CD4-positive, alpha-beta T cell treated with Interleukin-6 at 100 ng/mL for 8 hours (primary cell): ENCODE results near the gene ZNF397.
A peak's percentile ranks its signal among the peaks of the same experiment; 100 is the strongest.
"Not testable (repeated sequence)": the region's sequence is repeated elsewhere in the genome, so short reads cannot be mapped to it uniquely, and the experiment has no call there.

Experiments used
- DNase-seq: peaks from one replicate; pipeline ENCODE4 v3.0.0-alpha.2; 2020; ENCODE audit warnings: mixed read lengths, low spot score

Gene ZNF397

DNA sequence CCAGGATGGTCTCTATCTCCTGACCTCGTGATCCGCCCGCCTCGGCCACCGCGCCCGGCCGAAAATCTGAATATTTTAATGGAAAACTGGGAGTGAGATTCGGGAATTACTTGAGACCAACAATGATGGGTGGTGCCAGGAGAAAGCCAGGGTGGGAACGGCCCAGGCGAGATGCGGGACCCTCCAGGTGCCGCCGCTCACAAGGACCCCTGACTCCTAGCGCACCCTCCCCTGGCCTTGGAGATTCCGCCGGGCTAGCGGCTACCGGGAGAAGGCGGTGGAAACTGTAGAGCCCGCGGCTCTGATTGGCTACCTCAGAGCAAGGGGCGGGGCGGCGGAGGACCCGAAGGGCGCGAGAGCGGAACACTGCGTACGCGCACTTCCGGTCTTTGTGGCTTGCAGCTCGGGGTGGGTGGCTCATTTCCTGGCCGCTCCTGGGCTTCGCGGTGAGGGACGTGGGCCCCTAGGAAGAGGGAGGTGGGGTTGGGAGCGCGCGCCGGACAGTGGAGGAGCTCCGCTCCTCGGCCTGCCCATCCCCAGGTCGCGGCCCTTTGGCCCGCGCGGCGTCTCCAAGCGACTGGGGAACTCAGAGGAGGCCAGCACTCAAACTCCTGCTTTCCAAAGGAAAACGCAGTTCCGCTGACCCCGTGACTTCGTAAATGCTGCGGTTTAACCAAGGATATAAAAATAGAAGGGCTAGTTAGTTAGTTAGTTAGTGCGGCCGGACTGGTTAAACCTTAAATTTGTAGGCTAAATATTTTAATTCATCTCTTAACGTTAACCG, at the start of gene ZNF397:
TSS of gene ZNF397 (plus strand) at position 371 of the 784 bp plus-strand sequence. CDS start 1,437 bp downstream, outside the sequence.
- DNase-seq: peak; percentile 94

DNA sequence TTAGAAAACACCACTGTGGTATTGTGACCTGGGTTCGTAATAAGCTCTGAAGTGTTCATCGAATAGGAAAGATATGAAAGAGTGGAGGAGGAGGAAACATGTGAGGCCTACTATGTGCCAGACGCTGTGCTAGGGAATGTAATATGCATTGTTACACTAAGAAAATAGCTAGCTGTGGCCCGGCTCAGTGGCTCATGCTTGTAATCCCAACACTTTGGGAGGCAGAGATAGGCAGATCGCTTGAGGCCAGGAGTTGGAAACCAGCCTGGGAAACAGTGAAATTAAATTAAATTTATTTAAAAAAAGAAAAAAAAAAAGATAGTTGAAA, 49.2 kb upstream of the ZNF397 start:
- DNase-seq: no peak

DNA sequence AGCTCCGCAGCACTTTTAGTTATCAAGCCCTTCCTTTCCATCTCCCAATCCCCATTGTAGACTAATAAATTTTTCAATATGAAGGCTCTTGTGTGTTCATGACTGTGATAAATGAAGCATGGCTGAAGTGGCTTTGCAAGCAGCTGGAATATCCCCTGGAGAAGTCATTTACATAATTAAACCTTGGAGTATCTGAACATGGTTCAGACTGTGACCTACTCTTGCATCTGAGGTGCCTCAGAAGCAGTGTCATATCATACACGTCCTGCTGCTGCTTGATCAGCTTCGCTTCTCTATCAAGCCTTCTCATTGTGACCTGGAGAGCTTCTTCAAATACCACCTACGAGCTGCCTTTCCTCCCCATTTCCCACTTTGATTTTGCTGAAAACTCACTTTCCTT, 48.4 kb upstream of the ZNF397 start:
- no peak for DNase-seq

DNA sequence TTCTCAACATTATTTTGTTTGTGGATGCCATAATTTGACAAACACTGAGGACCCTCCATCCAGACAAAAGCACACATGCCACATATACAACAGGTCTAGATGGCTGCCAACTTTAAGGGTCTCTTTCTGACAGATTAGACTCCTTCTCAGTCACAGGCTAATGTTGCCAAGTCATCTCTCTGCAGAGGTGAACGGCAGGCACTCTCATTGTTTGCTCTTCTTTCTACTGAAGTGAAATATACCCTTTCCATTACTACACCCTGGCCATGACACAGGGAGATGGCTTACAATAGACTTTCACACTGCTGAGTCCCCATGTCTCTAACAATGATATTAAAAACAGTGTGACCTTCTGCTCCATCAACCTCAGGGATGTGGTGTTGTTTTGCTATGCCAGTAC, 47.5 kb upstream of the ZNF397 start:
- no peak for DNase-seq

DNA sequence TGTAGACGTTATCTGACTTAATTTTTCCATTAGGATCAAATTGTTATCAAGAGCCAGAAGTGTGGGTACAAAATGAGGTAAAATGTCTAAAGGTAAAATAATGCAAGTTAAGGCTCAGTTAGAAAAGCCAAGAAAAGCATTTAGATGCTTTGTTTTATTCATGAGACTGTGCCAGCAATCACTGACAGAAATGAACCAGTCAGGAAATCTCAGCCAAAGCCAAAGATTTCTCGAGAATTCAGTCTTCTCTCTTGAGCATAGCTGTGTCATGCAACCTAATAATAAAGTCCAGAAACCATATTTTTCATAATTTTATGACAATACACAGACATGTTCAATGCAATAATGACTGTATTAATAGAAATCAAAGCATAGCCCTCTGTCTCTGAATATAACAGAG, 43.5 kb upstream of the ZNF397 start:
- no peak for DNase-seq

DNA sequence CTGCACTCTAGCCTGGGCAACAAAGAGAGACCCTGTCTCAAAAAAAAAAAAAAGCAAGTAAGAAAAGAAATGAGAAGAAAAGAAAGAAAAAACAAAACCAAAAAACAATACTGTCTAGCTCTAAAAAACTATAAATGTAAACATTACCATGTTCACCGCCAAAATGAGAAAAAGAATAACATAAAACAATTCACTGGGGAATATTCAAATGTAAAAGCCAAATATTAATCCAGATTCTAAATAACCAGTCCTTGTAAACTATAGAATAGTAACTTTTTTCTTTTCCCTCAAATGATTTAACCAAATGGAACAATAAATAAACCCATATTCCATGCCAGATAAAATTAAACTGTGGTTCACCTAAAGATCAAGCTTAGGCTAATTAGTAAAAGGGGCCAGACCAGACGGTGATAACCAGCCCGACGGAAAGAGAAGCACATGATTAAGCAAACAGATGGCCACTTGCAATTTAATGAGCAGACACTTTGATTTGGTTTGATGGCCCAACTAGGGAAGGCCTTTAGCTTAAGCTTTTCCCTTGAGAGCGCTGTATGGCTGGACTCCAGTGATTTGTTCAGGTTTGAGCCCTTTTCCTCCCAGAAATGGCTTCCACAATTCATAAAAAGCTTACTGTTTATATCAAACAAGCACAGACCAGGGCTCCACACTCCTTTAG, 39.4 kb upstream of the ZNF397 start:
- no peak for DNase-seq

DNA sequence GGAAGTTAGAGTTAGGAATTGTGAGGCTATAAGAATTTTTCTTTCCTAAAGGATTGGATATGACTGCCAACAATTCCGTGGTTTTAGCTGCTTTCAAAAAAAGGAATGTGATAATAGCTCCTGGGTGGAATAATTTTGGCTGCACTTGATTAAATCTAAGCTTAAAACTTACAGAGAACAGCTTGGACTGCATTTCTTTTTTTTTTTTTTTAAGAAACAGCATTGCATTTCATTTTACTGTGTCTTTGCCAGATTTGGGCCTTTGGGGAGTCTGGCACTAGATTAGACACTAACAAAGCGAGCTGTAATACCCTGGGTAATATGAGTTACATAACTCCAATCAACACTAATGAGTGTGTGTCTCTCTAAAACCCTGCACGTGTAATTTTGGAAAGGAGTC, 37.8 kb upstream of the ZNF397 start:
- DNase-seq: no peak

DNA sequence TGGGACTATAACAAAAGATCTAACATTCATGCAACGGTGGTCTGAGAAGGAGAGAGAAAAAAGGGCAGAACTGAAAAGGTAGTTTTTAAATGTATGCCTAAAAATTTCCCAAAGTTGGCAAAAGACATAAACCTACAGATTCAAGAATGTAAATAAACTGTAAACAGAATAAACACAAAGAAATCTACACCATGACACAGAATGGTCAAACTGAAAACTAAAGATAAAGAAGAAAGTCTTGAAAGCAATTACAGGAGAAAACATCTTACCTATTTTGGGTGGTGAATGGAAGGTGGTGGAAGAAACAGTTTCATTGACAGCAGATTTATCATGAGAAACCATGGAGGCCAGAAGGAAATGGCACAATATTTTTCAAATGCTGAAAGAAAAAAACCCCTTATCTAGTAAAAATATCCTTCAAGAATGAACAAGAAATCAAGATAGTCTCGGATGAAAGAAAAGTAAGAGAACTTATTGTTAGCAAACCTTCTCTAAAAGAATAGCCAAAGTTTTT, 35.6 kb upstream of the ZNF397 start:
- DNase-seq: no peak

DNA sequence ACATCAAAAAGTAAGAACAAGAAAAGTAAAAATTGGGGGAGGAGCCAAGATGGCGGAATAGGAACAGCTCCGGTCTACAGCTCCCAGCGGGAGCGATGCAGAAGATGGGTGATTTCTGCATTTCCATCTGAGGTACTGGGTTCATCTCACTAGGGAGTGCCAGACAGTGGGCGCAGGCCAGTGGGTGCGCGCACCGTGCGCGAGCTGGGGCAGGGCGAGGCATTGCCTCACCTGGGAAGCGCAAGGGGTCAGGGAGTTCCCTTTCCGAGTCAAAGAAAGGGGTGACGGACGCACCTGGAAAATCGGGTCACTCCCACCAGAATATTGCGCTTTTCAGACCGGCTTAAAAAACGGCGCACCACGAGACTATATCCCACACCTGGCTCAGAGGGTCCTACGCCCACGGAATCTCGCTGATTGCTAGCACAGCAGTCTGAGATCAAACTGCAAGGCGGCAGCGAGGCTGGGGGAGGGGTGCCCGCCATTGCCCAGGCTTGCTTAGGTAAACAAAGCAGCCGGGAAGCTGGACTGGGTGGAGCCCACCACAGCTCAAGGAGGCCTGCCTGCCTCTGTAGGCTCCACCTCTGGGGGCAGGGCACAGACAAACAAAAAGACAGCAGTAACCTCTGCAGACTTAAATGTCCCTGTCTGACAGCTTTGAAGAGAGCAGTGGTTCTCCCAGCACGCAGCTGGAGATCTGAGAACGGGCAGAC, 34.9 kb upstream of the ZNF397 start:
- DNase-seq: not testable (repeated sequence)

DNA sequence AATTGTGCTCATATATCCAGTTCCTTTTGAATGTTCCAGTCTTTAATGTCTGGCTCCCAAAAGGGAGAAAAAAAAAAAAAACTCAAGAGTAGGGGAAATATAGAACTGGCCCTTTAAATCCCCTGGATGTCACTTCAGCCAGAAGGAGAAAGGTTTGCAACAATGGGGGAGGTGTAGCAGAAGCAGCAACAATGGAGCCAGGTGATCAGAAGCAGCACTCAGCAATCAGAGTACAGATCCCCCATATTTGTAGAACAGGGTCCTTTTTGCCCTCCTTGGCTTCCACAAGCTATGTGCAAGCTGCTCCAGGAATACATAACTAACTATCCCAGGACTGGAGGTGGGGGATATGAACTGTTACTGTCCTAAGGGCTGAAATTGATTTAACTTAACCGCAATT, 25.8 kb upstream of the ZNF397 start:
- no peak for DNase-seq

DNA sequence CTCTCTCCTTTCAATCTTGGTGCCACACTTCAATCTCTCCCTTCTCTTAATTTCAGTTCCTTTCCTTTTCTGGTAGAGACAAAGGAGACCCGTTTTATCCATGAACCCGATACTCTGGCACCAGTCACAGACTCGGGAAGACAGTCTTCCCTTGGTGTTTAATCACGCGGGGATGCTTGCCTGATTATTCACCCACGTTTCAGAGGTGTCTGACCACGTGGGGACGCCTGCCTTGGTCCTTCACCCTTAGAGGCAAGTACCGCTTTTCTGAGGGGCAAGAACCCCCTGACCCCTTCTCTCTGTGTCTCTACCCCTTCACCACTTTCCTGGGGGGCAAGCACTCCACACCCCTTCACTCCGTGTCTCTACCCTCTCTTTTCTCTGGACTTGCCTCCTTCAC, 24.2 kb upstream of the ZNF397 start:
- not testable (repeated sequence) for DNase-seq

DNA sequence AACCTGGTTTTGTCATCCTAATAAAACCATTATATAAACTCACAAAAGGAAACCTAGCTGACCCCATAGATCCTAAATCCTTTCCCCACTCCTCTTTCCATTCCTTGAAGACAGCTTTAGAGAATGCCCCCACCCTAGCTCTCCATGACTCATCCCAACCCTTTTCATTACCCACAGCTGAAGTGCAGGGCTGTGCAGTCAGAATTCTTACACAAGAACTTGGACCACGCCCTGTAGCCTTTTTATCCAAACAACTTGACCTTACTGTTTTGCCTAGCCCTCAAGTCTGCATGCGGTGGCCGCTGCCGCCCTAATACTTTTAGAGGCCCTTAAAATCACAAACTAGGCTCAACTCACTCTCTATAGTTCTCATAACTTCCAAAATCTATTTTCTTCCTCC, 21.5 kb upstream of the ZNF397 start:
- not testable (repeated sequence) for DNase-seq

DNA sequence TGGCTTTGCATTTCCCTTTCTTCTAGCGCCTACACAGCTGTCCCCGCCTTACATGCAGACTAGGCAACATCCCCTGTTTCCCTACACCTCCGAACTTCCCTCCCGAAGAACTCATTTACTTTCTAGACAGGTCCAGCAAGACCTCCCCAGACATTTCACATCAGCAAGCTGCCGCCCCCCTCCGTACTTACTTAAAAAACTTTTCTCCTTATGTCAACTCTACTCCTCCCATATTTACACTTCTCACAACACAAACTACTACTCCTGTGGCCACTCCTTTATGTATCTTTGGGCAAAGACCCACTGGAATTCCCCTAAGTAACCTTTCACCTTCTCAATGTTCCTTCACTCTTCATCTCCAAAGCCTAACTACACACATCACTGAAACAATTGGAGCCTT, 20.4 kb upstream of the ZNF397 start:
- no peak for DNase-seq

DNA sequence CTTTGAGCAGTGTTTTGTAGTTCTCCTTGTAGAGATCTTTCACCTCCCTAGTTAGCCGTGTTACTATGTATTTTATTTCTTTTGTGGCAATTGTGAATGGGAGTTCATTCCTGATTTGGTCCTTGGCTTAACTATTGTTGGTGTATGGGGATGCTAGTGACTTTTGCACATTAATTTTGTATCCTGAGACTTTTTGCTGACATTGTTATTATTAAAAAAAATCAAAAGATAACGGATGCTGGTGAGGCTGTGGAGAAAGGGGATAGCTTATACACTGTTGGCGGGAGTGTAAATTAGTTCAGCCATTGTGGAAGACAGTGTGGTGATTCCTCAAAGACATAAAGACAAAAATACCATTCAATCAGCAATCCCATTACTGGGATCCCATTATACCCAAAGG, 17.0 kb upstream of the ZNF397 start:
- DNase-seq: no peak

DNA sequence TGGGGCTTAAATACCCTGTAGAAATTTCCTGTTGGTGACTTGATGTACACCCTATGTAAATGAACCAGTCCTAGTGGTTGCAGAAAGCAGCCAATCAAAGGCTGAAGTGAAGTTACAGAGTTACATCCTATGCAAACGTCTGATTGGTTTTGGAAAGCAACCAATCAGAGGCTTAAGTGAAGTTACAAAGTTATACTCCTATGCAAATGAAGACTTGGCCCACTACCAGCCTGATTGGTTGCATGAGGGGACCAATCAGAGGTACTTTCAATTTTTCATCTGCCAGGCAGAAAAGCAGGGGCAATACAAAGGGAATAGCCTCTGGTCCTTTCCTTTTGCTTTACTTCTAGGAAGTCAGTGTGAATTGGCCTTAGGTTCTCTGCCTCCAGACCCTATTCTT, 13.6 kb upstream of the ZNF397 start:
- no peak for DNase-seq

DNA sequence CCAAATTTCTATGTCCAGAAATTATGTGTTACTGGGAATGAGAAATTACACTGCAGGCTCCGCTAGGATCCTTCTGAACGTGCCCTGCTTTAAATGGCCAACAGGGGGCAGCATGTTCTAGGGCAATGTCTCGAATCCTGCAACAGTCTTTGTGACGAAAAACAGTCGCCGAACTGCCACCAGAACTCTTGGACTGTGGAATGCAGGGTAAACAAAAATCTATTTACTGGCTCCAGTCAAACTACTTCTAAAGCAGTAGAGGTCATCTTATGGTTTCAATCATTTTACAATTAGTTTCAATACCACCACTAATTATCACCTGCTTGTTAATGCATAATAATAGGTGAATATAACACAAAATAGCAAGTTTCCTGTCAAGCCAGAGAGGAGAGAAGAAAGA, 9.8 kb upstream of the ZNF397 start:
- peak; percentile 78 for DNase-seq

DNA sequence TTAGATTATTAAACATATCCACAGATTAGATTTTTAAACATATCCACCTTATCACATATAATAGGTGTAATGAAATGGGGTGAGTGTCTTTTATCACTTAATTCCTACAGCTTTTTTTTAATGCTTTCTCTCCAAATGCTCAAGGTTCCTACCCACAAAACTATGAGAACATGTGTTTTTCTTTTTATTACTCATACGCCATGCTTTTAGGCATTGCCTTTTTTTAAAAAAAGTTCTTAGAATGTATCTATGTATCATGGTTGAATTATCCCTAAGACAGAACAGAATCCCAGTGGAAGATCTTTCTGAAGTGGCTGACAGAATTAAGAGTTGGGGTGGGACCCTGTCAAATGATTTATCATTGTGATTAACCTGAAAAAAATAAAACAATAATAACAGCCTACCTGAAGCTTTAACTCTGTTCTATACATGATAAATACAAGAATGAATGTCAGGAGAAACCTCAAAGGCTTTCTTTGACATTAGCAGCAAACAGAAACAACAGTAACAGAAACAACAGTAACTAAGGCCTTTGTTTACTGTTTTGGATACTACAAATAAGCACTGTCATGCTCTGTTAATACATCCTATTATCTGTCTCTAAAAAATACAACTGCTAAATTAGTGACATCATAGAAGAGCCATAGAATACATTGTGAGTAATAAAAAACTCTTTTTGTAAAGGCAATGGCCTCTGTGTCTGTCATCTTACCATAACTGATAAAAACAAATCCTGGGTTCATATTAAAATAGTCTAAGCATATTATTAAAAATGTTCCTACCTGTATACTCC, 4.1 kb upstream of the ZNF397 start:
- no peak for DNase-seq

DNA sequence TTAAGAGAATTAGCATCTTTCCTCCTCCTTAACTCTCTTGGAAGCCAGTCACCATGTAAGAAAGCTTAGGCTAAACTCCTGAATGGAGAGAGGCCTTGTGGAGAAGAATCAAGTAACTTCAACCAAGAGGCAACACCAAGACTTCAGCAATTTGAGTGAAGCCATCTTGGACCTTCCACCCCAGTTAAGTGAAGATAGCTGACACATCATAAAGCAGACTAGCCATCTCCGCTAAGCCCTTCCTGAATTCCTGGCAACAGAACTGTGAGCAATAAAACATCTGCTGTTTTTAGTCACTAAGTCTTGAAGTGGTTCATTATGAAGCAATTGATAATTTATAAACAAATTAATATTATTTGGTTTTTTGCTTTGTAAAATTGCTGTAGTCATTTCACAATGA, 1.5 kb upstream of the ZNF397 start:
- DNase-seq: no peak

DNA sequence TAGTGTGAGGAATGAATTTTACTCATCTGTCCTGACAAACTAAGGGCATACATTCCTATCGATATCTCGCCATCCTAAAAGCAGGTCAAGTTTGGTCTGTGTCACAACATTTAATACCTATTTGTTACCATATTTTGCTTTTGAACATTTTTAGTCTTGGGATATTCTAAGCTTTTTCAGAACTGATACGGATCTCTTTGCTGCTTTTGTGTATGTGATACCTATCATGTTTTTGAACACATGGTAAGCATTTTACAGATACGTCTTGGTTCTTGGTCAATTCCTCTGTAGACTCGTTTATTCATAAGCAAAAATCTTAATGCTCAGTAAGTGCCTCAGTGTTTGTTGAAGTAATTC, 592 bp downstream of the ZNF397 start:
- DNase-seq: no peak

DNA sequence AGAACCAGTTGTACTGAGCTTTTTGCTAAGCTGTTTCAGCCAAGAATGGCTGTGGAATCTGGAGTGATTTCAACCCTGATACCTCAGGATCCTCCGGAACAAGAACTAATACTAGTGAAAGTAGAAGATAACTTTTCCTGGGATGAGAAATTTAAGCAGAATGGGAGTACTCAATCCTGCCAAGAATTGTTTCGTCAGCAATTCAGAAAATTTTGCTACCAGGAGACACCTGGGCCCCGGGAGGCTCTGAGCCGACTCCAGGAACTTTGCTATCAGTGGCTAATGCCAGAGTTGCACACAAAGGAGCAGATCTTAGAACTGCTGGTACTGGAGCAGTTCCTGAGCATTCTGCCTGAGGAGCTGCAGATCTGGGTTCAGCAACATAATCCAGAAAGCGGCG, 1.6 kb downstream of the ZNF397 start:
- no peak for DNase-seq

DNA sequence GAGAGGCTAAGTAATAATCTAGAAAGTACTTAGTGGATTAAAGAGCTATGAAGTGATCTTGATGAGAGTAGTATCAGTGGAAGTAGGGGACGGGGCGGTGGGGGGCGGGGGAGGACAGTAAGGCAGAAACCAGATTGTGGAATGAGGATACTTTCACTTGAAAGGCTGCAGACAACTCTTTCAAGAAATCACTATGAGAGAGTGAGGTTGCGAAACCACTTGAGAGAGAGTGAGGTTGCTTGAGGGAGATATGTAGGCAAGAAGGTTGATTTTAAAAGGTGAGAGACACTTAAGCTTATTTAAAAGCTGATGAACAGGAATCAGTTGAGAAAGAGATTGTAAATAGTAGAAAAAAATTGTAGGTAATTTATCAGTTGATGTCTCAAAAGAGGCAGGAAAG, 3.8 kb downstream of the ZNF397 start:
- no peak for DNase-seq

DNA sequence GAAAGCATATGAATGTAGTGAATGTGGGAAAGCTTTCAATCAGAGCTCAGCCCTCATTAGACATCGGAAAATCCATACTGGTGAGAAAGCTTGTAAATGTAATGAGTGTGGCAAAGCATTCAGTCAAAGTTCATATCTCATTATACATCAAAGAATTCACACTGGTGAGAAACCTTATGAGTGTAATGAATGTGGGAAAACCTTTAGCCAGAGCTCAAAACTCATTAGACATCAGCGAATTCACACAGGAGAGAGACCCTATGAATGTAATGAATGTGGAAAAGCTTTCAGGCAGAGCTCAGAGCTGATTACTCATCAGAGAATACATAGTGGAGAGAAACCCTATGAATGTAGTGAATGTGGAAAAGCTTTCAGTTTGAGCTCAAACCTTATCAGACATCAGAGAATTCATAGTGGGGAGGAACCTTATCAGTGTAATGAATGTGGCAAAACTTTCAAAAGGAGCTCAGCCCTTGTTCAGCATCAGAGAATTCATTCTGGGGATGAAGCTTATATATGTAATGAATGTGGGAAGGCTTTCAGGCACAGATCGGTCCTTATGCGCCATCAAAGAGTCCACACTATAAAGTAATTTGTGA, 5.0 kb downstream of the ZNF397 start:
- DNase-seq: no peak
